GM12875 (cell line): Measurements from ENCODE around the gene SOBP.

ENCODE experiments used
- H3K4me3 ChIP-seq: one replicate; pipeline ENCODE4 v1.5.1; 2011; ENCODE audit warnings: low read depth, low read length, control low read depth
- TF ChIP-seq, protein P1 (sequence below): IDR thresholded peaks from 2 replicates; pipeline ENCODE4 v1.5.1; 2011; ENCODE audit warnings: low read depth, mild to moderate bottlenecking, control low read depth, inconsistent platforms, low read length, moderate library complexity, borderline replicate concordance; ENCODE audit not compliant: insufficient read depth

Gene SOBP

DNA sequence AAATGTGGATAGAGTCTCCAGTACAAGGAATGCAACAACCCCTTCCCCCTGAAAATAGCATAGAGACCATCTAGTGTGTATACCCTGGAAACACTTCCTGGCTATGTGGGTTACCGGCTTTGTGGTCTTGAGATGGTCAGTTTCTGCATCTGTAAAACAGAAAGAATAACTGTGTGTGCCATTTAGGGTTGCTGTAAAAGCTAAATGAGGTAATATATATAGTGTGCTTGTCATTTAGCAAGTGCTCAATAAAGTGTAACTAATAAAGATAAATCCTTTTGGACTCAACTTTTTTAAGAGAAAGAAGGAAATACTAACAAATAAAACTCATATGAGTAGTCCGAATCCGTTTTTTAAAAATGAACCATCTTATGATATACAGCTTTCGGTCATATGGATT lies 109.1 kb downstream of the SOBP start:
- H3K4me3 ChIP-seq: no peak overlapping the region
- TF ChIP-seq, protein P1, sequence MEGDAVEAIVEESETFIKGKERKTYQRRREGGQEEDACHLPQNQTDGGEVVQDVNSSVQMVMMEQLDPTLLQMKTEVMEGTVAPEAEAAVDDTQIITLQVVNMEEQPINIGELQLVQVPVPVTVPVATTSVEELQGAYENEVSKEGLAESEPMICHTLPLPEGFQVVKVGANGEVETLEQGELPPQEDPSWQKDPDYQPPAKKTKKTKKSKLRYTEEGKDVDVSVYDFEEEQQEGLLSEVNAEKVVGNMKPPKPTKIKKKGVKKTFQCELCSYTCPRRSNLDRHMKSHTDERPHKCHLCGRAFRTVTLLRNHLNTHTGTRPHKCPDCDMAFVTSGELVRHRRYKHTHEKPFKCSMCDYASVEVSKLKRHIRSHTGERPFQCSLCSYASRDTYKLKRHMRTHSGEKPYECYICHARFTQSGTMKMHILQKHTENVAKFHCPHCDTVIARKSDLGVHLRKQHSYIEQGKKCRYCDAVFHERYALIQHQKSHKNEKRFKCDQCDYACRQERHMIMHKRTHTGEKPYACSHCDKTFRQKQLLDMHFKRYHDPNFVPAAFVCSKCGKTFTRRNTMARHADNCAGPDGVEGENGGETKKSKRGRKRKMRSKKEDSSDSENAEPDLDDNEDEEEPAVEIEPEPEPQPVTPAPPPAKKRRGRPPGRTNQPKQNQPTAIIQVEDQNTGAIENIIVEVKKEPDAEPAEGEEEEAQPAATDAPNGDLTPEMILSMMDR: no peak

DNA sequence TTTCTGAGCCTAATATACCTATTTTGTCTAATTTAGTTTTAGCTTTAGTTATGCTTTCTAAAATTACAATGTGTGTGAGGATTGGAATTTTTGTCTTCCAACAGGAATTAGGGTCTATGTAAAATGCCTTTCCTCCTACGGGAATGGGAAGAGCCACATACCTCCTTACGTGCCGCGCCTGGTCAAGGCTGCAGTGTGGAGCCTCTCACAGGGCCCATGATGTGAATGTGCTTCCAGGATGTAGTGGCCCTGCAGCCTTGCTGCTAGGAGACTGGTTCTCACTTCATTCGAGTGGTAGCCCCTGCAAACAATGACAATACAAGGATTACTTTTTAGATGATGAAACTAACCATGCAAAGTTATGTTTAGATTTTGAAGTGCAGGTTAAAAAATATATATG lies 110.2 kb downstream of the SOBP start:
- TF ChIP-seq, protein P1: no peak

GRCh38 chr6:107600936-107601335 lies 111.0 kb downstream of the SOBP start:
- TF ChIP-seq, protein P1: no peak
- H3K4me3 ChIP-seq: no peak overlapping the region

More for the DNA sequence above, 110.2 kb downstream of the SOBP start:
- H3K4me3 ChIP-seq: no peak overlapping the region

- TF ChIP-seq, protein P1: no peak
- H3K4me3 ChIP-seq: no peak overlapping the region
Measured at GRCh38 chr6:107601406-107601805, 111.5 kb downstream of the SOBP start.

GRCh38 chr6:107602321-107603005 lies 112.5 kb downstream of the SOBP start:
- TF ChIP-seq, protein P1: no peak

DNA sequence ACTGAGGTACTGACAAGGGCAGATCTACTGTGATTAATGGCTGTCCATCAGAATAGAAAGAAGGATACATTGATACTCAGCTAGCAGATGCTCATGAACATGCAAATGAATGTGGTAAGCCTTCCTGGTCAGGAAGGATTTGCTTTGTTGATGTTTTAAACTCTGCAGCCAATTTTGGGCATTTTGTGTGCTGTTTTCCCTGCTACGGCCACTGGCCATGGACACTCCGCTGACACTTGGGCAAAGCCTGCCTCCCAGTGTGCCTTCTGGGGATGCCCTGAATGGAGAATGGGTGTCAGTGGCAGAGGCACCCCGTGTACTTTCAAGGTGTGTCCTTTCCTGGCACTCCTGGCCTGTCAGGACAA lies 113.1 kb downstream of the SOBP start:
- no peak overlapping the region for H3K4me3 ChIP-seq
- TF ChIP-seq, protein P1: no peak

More at GRCh38 chr6:107602321-107603005, 112.5 kb downstream of the SOBP start:
- H3K4me3 ChIP-seq: no peak overlapping the region

DNA sequence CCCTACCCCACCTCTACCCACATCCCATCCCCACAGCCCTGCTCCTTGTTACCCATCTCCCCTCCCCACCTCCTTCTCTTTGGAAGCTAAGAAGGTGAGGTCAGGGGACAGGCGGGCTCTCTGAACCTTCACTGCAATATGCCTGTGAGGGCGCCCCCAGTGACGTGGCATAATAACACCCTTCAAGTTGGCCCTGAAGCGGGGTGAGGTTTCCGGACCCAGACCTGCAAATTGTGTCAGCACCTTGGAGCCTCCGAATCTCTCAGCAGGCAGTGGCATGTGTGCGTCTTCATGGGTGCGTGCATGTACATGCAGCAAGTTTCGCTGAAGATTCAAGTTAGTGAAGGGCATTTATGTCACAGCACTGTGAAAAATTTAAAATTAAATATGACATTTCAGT lies 114.6 kb downstream of the SOBP start:
- H3K4me3 ChIP-seq: no peak overlapping the region
- TF ChIP-seq, protein P1: no peak
